HG03025 (cell line): ENCODE data around the gene SARS1.

Experiments used
- ATAC-seq: cut with Tn5 transposase; IDR thresholded peaks from one replicate; pipeline ENCODE4 v1.9.1; 2021; ENCODE audit warnings: mild to moderate bottlenecking, moderate library complexity; ENCODE audit not compliant: unreplicated experiment, low FRiP score

The SARS1 gene

DNA sequence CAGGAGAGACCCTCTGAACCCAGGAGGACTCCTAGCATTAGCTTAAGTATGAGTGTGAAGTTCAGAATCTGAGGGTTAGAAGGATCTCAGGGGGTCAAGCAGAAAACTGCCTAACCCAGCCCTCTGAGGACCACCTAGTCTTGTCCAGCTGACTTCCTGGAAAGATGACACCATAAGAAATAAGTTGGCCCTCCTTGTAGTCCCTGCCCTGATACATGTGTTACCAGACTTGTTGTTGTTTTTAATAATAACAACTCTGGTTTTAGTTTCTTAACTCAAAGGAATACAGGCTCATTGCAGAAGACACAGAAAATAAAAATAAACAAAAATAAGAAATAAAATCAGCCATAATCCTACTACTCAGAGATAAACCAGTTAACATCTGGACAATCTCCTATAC lies 21.8 kb upstream of the SARS1 start:
- no peak for ATAC-seq

GRCh38 chr1:109192433-109192832 lies 21.3 kb upstream of the SARS1 start:
- ATAC-seq: no peak

- no peak for ATAC-seq
These were observed 19.8 kb upstream of the SARS1 start for GRCh38 chr1:109193653-109194590.

DNA sequence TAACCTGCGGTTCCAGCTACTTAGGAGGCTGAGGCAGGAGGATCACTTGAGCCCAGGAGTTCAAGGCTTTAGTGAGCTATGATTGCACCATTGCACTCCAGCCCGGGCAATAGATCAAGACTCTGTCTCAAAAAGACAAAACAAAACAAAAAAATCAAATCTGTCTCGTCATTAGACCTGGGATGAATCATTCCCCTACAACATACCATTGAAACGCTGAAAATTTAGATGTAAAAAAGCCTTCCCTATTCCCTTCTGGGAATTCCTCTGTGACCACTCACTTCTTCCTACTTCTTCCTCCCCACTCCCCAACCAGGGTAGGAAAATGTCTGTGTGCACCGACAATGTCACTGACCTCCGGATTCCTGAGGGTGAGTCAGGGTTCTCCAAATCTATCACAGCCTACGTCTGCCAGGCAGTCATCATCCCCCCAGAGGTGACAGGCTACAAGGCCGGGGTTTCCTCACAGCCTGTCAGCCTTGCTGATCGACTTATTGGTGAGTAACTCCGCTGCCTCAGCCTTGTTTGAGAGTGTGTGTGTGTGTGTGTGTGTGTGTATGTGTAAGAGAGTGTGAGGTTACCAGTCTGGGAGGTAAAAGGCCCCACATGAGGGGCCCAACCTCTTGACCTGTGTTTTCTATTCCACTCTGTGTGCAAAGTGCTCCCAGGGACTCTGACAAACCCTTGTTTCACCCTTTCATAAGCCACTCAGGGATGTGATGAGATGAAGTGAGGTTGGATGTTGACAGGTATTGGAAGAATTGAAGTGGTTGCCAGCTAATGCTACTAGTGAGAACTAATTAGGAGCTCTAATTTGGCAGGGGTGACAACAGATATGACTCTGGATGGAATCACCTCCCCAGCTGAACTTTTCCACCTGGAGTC lies 16.3 kb upstream of the SARS1 start:
- no peak for ATAC-seq

DNA sequence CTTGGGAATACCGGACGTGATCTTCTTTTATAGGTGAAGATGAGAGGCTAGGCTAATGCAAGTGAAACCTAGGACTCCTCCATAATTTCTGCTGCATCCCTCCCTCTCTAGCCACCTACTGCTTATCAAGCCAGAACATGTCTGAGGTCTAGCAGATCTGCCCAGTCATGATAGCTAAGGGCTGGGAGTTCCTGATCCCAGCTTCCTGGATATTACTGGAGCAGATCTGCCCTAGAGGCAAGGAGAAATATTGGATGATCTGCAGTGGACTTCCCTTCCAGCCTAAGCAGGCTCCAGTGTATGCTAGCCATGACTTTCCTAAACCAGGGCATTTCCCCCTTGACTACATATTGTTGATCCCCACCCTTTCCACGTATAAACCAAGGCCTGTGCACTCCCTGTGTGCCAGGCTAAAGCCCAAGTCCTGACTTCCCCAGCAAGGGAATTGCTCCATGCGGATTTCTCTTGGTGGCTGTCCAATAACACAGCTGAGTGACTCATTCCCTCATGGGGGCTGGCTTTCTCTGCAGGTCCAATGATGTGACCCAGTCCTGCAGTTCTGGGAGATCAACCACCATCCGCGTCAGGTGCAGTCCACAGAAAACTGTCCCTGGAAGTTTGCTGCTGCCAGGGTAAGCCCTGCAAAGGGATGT lies 15.5 kb upstream of the SARS1 start:
- ATAC-seq: no peak

- ATAC-seq: no peak
These were observed 15.0 kb upstream of the SARS1 start for GRCh38 chr1:109198745-109199144.

- no peak for ATAC-seq
These were observed 14.0 kb upstream of the SARS1 start for GRCh38 chr1:109199710-109200109.

DNA sequence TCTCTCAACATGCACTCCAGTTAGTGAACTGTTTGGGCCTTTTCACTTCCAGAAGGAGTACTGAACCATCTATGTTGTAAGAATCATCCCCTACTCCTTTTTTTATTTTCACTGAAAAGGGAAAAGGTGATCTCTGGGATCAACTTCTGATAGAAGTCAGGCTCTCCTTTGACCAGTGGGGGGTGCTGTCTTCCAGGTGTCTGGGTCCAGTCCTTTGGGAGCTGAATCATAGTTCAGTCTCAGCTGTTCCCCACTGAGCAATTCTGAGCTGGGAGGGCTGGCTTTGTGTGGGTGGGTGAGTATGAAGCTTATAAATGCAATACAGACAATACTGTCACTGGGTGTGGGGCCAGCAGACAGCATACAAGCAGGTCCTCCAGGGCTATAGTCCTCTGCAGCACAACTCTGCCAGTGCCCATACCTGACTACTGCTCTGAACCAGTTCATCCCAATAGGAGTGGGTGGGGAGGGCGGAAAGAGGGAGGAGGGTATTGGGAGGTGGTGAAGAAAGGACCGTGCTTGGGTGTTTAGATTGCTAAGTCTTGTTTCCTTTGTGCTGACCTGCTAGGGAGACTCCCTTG lies 12.5 kb upstream of the SARS1 start:
- ATAC-seq: no peak

GRCh38 chr1:109204484-109204883 lies 9.2 kb upstream of the SARS1 start:
- ATAC-seq: no peak

DNA sequence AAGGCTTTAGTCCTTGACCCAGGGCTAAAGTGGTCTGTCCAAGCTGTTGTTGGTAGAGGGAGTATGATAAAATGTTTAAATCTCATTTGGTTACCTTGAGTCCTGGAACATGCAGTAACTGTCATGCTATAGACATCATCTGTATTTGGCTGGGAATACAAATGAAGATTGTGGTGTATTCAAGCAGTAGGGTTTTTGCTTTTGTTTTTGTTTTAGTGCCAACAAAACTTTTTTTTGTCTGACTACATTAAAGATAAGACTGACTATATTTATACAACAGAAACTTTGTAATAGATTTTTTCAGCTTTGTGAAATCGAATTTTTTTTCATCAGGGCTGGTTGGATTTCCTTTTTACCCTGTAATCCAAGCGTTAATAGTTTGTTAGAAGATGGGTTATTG lies 7.4 kb upstream of the SARS1 start:
- no peak for ATAC-seq

DNA sequence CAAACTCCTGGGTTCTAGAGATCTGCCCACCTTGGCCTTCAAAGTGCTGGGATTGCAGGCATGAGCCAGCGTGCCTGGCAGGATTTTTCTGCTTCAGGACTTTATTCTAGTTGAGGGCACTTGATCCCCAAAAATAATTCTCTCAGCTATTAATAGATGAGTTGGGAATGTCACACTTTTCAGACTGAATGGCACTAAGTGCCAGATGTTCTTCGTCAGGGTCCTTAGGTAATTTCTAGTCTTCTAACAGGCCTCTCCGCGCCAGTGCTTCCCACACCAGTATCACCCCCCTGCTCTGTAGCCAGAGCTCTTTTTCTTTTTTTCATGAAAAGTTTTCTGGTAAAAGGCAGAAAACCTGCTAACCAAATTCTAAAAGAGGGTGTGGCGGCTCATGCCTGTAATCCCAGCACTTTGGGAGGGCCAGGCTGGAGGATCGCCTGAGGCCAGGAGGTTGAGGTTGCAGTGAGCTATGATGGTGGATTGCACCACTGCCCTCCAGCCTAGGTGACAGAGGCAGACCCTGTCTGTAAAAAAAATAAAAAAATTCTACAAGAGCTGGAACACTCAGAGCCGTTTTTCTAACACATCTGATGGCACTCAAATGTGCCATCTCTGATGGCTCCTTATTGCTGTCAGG lies 6.1 kb upstream of the SARS1 start:
- no peak for ATAC-seq

GRCh38 chr1:109208394-109208793 lies 5.3 kb upstream of the SARS1 start:
- ATAC-seq: no peak

DNA sequence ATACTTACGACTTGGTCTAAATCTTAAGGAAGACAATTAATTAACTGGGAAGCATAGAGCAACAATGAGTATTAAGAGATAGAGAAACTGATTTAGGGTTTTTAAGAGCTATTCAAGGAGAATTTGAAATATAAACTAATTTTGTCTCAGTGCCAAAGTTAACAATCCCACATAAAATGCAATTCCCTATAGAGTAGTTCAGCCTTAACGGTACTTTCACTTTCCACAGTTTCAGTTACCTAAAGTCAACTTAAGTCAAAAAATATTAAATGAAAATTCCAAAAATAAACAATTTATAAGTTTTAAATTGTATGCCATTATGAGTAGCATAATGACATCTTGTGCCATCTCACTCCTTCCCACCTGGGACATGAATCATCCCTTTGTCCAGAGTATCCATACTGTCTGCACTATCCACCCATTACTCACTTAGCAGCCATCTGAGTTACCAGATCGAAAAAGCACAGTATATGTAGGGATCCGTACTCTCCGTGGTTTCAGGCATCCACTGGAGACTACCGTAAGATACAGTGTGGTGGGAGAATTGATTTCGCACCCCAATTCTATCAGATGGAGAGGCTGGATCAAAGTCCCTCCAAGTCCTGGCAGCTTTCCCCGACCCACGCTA lies 4.8 kb upstream of the SARS1 start:
- ATAC-seq: no peak

- no peak for ATAC-seq
These were observed 3.7 kb upstream of the SARS1 start for GRCh38 chr1:109210058-109210457.

DNA sequence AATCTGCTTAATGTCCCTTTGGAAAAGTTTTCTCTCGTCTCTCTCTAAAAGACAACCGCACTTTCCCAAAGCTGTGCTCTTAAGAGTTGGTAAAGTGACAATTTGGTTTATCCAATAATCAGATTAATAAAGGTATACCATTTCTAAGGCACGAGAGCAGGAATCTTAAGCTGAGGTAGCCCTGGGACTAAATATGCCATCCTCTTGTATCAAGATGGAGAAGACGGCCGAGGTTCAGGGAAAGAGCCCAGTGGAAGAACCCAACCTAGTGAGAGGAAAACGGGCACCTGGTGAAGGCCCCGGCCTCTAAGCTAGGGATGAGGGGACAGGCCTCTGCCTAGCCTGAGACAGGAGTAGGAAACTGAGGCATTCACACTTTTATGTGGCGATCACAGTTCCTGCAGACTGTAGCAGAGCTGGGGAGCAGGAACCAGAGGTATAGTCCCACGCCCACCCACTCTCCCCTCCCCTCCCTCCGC lies 334 bp upstream of the SARS1 start:
- no peak for ATAC-seq

- ATAC-seq: no peak
These were observed 1.2 kb downstream of the SARS1 start for GRCh38 chr1:109214695-109215623.

GRCh38 chr1:109216662-109217061 lies 2.9 kb downstream of the SARS1 start:
- ATAC-seq: no peak

DNA sequence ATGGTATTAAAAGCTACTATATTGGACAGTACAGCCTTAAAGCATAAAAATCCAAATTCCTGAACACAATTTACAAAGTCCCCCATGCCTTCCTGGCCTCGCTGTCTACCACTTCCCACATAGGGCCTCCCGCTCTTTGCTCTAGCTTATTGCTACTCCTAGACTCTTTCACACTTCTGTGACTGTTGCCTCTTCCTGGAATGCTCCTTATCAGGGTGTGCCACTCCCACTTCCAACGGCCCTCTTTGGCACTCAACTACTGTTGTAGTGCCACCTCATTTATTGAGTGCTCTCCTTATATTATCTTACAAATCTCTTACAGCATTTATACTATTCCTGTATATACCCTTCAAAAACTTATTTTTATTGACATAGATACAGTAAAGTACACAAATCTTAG lies 4.8 kb downstream of the SARS1 start:
- ATAC-seq: no peak
